ACHN (cell line): ENCODE measurements around the gene SULT1E1.
"Not testable (repeated sequence)": the region's sequence is repeated elsewhere in the genome, so short reads cannot be mapped to it uniquely, and the experiment has no call there.

Experiments used
- DNase-seq: peaks from one replicate; pipeline ENCODE4 v3.0.0-alpha.2; 2015
- in situ Hi-C: cut with HindIII; loops from 2 replicates; pipeline ENCODE4 v1.10.0; 2017; ENCODE audit warnings: low sequenced_read_pairs, low pct_ligation_motif_present, low pct_unique_long_range_greater_than_20kb

Gene SULT1E1

GRCh38 chr4:69849969-69850368 is 10.0 kb downstream of the SULT1E1 start:
- no peak for DNase-seq
- in situ Hi-C loops, result no loop called here

GRCh38 chr4:69849297-69849696 is 10.6 kb downstream of the SULT1E1 start:
- in situ Hi-C loops, result no loop called here
- DNase-seq, result no peak

- in situ Hi-C loops, result no loop called here
- DNase-seq, result no peak
Observed at GRCh38 chr4:69848028-69848427, 11.9 kb downstream of the SULT1E1 start.

GRCh38 chr4:69843932-69844331 is 16.0 kb downstream of the SULT1E1 start:
- in situ Hi-C loops, result no loop called here
- no peak for DNase-seq

- DNase-seq, result no peak
- in situ Hi-C loops, result no loop called here
Observed at GRCh38 chr4:69843301-69843700, 16.6 kb downstream of the SULT1E1 start.

GRCh38 chr4:69838977-69839376 is 21.0 kb downstream of the SULT1E1 start:
- DNase-seq, result no peak
- in situ Hi-C loops, result no loop called here

- in situ Hi-C loops, result no loop called here
- no peak for DNase-seq
Observed at GRCh38 chr4:69836287-69836686, 23.7 kb downstream of the SULT1E1 start.

GRCh38 chr4:69835766-69836165 is 24.2 kb downstream of the SULT1E1 start:
- no peak for DNase-seq
- in situ Hi-C loops, result no loop called here

GRCh38 chr4:69833251-69833650 is 26.7 kb downstream of the SULT1E1 start:
- DNase-seq, result no peak
- in situ Hi-C loops, result no loop called here

GRCh38 chr4:69832326-69833030 is 27.5 kb downstream of the SULT1E1 start:
- in situ Hi-C loops, result no loop called here
- DNase-seq, result no peak

- DNase-seq, result no peak
Observed at GRCh38 chr4:69831646-69832325, 28.2 kb downstream of the SULT1E1 start.

GRCh38 chr4:69831270-69831627 is 28.7 kb downstream of the SULT1E1 start:
- in situ Hi-C loops, result no loop called here
- no peak for DNase-seq

More at GRCh38 chr4:69831646-69832325, 28.2 kb downstream of the SULT1E1 start:
- in situ Hi-C loops, result no loop called here

GRCh38 chr4:69830560-69831269 is 29.2 kb downstream of the SULT1E1 start:
- in situ Hi-C loops, result no loop called here
- DNase-seq, result no peak

- no peak for DNase-seq
- in situ Hi-C loops, result no loop called here
Observed at GRCh38 chr4:69830192-69830559, 29.8 kb downstream of the SULT1E1 start.

- no peak for DNase-seq
- in situ Hi-C loops, result no loop called here
Observed at GRCh38 chr4:69829678-69830077, 30.3 kb downstream of the SULT1E1 start.

- in situ Hi-C loops, result no loop called here
- DNase-seq, result no peak
Observed at GRCh38 chr4:69828828-69829227, 31.1 kb downstream of the SULT1E1 start.

- in situ Hi-C loops, DNase-seq: not testable (repeated sequence)
Observed at GRCh38 chr4:69825056-69825455, 34.9 kb downstream of the SULT1E1 start.

- DNase-seq, result peak; percentile 20
- in situ Hi-C loops, result no loop called here
Observed at GRCh38 chr4:69823481-69824186, 36.3 kb downstream of the SULT1E1 start.

- no peak for DNase-seq
- in situ Hi-C loops, result no loop called here
Observed at GRCh38 chr4:69823048-69823447, 36.9 kb downstream of the SULT1E1 start.
